Uterus (tissue), 4 donors: ENCODE measurements around the gene ZNF710. TPM values are rescaled to one million over a fixed set of nuclear protein-coding genes. Genes with fewer than 3 reads are reported as not detected.
A peak's percentile ranks its signal among the peaks of the same experiment; 100 is the strongest.

ENCODE experiments used
- DNase-seq, 2 donors: peaks; one replicate each; pipeline ENCODE4 v3.0.0-alpha.2; 2019 to 2020
- H3K27ac ChIP-seq, 2 donors: fragments of 200-600 bp; sonication (generic); 1 replicate in 1 of 2; 2 replicates in 1 of 2; pipeline ENCODE4 v1.5.1; 2016 to 2018
- H3K27me3 ChIP-seq, 2 donors: fragments of 200-600 bp; sonication (generic); one replicate each; pipeline ENCODE4 v1.5.1; 2018 to 2019; ENCODE audit warnings: control low read depth in 1 of 2
- H3K36me3 ChIP-seq, 2 donors: fragments of 200-600 bp; sonication (generic); one replicate each; pipeline ENCODE4 v1.5.1; 2019; ENCODE audit warnings: control low read depth in 1 of 2
- H3K4me1 ChIP-seq, 2 donors: fragments of 200-600 bp; sonication (generic); one replicate each; pipeline ENCODE4 v1.5.1; 2018 to 2019; ENCODE audit warnings: control low read depth in 1 of 2
- H3K4me3 ChIP-seq, 2 donors: fragments of 200-600 bp; sonication (generic); 1 replicate in 1 of 2; 2 replicates in 1 of 2; pipeline ENCODE4 v1.5.1; 2018 to 2019; ENCODE audit warnings: mild to moderate bottlenecking in 1 of 2
- H3K9me3 ChIP-seq, 2 donors: fragments of 200-600 bp; sonication (generic); one replicate each; pipeline ENCODE4 v1.5.1; 2019; ENCODE audit warnings: control low read depth in 1 of 2
- POLR2A ChIP-seq, 2 donors: fragments of 450-650 bp; IDR thresholded peaks; one replicate each; pipeline ENCODE4 v1.6.1; 2016; ENCODE audit warnings: antibody characterized with exemption in 2 of 2, mild to moderate bottlenecking in 1 of 2, moderate library complexity in 1 of 2
- intact Hi-C: fragments of 100-400 bp; cut with DNase I; formaldehyde crosslinking; loops from one replicate; pipeline ENCODE4 v1.15.1; 2023; ENCODE audit warnings: low total_unique reads
- total RNA-seq, 4 donors: library from RNA; depleted of rRNA in 3 of 4; stranded (reverse); fragments of >200 nt in 3 of 4; gene quantifications; one replicate each; pipeline versions ENCODE4 v1.1.0 to v1.2.4, GENCODE V29; 2014 to 2023
- TF ChIP-seq, protein P1 (sequence below), 4 experiments: fragments of 200-600 bp in 2 of 4; fragments of 450-650 bp in 2 of 4; sonication (generic) in 2 of 4; IDR thresholded peaks; one replicate each; pipeline ENCODE4 v1.5.1; 2016 to 2019; ENCODE audit warnings: antibody characterized with exemption in 4 of 4, mild to moderate bottlenecking in 2 of 4, moderate library complexity in 1 of 4
- donor health status: DM: yes; HTN: yes; CAD: no.

Gene ZNF710
- total RNA-seq, 4 donors from 2014 or later: 2.3 to 22.2 (median 8.4) TPM

DNA sequence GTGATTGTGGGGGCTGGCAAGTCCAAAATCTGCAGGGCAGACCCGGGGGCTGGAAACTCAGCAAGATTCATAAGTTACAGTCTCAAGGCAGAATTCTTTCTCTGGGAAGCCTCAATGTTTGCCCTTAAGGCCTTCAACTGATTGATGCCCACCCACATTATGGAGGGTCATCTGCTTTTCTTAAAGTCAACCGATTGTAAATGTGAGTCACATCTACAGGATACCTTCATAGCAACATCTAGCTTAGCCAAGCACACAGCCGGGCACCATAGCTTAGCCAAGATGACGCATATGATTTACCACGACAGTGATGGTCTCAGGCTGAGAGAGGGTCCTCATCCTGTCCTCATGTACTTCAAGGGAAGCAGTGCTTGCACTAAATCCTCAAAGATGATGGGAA, 57.7 kb downstream of the ZNF710 start:
- Histone ChIP-seq H3K4me3 (no peak overlapping the region), H3K27ac (no peak overlapping the region), H3K4me1 (peaks cover 0 to 14% of the 10 kb centered on the region in 2 donors), H3K27me3 (no peaks in the 10 kb centered on the region), H3K9me3 (no peaks in the 10 kb centered on the region), H3K36me3 (no peaks in the 10 kb centered on the region)
- DNase-seq: no peak
- intact Hi-C loops: no loop called here
- no peak for TF ChIP-seq POLR2A (IDR thresholded peaks at IDR 0.05)
- TF ChIP-seq, protein P1, sequence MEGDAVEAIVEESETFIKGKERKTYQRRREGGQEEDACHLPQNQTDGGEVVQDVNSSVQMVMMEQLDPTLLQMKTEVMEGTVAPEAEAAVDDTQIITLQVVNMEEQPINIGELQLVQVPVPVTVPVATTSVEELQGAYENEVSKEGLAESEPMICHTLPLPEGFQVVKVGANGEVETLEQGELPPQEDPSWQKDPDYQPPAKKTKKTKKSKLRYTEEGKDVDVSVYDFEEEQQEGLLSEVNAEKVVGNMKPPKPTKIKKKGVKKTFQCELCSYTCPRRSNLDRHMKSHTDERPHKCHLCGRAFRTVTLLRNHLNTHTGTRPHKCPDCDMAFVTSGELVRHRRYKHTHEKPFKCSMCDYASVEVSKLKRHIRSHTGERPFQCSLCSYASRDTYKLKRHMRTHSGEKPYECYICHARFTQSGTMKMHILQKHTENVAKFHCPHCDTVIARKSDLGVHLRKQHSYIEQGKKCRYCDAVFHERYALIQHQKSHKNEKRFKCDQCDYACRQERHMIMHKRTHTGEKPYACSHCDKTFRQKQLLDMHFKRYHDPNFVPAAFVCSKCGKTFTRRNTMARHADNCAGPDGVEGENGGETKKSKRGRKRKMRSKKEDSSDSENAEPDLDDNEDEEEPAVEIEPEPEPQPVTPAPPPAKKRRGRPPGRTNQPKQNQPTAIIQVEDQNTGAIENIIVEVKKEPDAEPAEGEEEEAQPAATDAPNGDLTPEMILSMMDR (IDR thresholded peaks at IDR 0.05): no peak

DNA sequence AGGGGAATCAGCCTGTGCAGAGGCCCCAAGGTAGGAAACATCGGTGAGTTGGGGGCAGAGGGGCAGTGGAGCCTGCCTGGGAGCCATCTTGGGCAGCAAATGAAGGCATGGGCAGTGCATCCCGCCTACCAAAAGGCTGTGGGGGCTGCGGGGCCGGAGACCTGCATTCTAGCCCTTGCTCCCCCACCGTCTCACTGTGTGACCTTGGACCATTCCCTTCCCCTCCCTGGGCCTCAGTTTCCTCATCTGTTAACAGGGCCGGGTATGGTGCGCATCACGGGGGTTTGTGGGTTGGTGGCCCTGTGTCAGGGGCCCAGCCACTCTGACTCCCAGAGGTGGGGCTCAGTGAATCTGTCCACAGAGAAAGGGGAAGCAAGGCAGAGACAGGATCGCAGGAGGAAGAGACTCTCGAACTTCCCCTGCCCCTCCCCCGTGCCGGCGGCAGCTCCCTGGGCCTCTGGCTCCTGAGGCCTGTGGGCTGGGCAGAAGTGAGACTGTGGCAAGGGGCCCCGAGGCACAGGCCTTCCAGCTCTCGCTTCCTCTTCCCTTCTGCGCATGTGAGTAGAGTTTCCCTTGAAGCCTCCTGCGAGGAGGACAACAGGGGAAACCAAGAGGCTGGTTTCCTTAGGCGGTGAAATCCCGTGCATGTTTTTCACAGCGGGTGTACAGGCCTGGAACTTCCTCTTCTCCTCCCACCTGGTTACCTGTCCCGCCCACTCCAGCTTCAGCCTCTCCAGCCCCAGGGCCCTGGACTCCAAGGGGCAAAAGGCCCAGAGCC, 58.3 kb downstream of the ZNF710 start:
- no peak for DNase-seq
- H3K4me1 ChIP-seq: peaks cover 0 to 14% of the 10 kb centered on the region in 2 donors
- H3K27me3 ChIP-seq: no peaks in the 10 kb centered on the region

DNA sequence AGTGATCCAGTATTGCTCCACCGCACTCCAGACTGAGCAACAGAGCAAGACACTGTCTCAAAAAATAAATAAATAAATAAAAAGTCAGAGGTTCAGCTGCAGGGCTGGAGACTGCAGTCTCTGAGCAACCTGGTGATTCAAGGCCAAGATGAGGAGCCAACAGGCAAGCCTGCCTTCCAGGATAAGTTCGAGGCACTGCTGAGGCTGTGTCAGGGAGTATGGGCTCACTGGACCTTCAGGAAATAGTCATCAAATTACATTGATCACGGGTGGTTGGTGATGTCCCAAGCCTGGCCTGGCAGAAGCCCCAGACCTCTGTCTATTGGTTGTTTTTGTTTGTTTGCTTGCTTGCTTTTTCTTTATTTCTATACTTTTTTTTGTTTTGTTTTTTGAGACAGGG, 59.7 kb downstream of the ZNF710 start:
- Histone ChIP-seq H3K9me3 (no peaks in the 10 kb centered on the region), H3K4me3 (no peak overlapping the region), H3K36me3 (no peaks in the 10 kb centered on the region), H3K27me3 (no peaks in the 10 kb centered on the region), H3K27ac (no peak overlapping the region), H3K4me1 (peaks cover 0 to 27% of the 10 kb centered on the region in 2 donors)
- no peak for DNase-seq
- intact Hi-C loops: no loop called here
- no peak for TF ChIP-seq POLR2A (IDR thresholded peaks at IDR 0.05)
- TF ChIP-seq, protein P1 (IDR thresholded peaks at IDR 0.05): no peak

More for the DNA sequence above, 58.3 kb downstream of the ZNF710 start:
- no peaks in the 10 kb centered on the region for H3K36me3 ChIP-seq
- H3K4me3 ChIP-seq: no peak overlapping the region
- H3K27ac ChIP-seq: peak overlapping the region in 1 of 2 donors; percentile 18
- intact Hi-C loops: no loop called here
- no peaks in the 10 kb centered on the region for H3K9me3 ChIP-seq
- TF ChIP-seq, protein P1 (IDR thresholded peaks at IDR 0.05): no peak
- no peak for TF ChIP-seq POLR2A (IDR thresholded peaks at IDR 0.05)

DNA sequence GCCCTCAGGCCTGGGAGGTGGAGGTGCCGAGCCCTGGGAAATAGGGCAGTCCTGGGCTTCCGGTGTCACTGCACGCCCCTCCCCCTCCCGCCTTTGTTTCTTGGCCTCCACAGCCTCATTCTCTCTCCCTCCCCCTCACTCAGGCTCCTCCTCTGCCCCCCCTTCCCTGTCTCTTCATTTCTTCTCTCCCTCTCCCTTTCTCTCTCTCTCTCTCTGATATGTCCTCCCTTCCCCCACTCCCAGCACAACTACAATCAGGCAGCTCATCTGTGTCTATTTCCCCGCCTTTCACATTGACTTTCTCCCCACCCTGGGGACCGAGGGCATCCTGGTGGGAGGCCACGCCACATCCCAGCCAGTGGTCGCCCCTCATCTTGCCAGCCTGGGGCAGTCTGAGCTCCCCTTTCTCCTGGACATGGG, 60.9 kb downstream of the ZNF710 start:
- intact Hi-C loops: no loop called here
- Histone ChIP-seq H3K4me1 (peaks cover 0 to 27% of the 10 kb centered on the region in 2 donors), H3K27ac (peak overlapping the region; percentile 43 to 62), H3K27me3 (no peaks in the 10 kb centered on the region), H3K9me3 (no peaks in the 10 kb centered on the region), H3K36me3 (no peaks in the 10 kb centered on the region), H3K4me3 (no peak overlapping the region)
- TF ChIP-seq POLR2A (IDR thresholded peaks at IDR 0.05): no peak
- peak; percentile 69 to 72 for DNase-seq

DNA sequence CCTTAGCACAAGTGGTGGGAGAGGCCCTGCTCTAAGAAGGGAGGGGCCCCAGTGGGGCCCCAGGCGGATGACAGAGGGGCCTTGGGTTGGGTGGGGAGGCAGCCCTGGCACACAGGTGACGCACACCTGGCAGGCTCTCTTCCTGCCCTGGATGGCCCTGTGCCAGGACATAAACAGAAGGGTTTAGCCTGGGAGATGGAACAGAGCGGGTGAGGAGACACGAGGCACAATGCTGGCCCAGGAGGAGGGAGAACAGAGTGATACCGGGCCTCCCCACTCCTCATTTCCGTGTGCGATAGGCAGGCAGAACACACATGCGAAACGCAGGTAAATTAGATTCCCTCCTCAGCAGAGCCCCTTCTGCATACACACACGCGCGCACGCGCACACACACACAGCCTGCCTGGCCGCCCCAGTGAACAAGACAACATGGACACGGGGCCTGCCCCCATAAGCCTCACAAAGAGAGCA, 61.4 kb downstream of the ZNF710 start:
- Histone ChIP-seq H3K9me3 (no peaks in the 10 kb centered on the region), H3K27ac (peak overlapping the region; percentile 43 to 62), H3K27me3 (no peaks in the 10 kb centered on the region), H3K4me3 (no peak overlapping the region), H3K36me3 (no peaks in the 10 kb centered on the region), H3K4me1 (peaks cover 0 to 27% of the 10 kb centered on the region in 2 donors)
- no peak for DNase-seq
- intact Hi-C loops: no loop called here
- TF ChIP-seq POLR2A (IDR thresholded peaks at IDR 0.05): no peak
- TF ChIP-seq, protein P1 (IDR thresholded peaks at IDR 0.05): no peak
